ENCODE measurements around the gene TRAK2.
"Not testable (repeated sequence)": the region's sequence is repeated elsewhere in the genome, so short reads cannot be mapped to it uniquely, and the experiment has no call there.

The TRAK2 gene

DNA sequence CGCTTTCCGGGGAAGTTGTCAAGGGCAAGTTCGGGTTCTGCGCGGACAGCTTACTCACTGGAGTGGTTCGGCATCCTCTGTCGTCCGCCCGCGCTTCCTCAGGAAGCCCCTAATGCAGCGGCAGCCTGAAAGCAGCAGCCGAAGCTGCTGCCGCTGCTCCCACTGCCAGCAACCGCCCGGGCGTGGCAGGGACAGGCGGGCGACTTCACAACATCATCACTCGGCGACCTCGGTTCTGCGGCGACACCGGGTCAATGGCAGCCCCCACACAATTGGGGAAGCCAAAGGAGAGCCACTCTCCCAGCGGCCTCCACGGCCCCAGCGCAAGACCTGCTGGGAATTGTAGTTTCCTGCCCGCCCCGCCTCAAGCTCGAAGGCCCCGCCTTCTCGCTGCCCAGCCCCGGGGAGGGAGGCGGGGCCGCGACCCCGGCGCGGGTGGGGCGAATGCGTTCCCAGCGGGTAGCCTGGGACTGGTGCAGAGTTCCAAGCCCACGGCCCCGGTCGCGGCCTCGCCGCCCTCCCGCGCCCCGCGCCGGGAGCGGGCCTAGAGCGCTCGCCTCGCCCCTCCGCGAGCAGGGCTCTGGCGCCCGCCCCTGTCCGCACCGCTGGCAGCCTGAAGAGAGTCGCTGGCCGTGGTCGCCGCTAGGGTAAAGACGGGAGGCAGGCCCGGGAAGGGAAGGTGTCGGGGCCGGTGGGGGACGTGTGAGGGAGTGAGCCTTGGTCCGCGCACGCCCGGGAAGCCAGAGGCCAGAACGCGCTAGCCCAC, at the start of gene TRAK2, which contains the start of gene STRADB:
TRAK2 (minus strand) TSS at position 167 of the 766 bp plus-strand sequence. CDS start 30,951 bp downstream, outside the sequence.
STRADB (plus strand) TSS at position 449 of the 766 bp plus-strand sequence. CDS start 3,101 bp downstream, outside the sequence.
- DNase-seq: peak; percentile 86

DNA sequence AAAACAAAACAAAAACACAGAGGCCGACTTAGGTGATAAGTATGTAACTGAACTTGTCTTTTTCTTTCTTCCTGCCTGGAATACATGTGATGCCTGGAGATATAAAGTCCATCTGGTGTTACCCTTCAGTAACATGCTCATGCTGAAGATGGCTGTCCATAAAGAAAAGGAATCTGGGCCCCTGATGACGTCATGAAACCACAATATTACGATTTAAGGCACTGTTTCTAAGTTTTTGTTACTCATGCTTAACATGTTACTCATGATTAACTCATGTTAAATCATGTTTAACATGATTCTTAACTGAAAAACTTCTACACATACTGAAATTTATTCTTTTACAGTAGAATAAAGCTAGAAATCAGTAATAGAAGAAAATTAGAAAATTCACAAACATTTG, 49.3 kb upstream of the TRAK2 start:
- no peak for DNase-seq

DNA sequence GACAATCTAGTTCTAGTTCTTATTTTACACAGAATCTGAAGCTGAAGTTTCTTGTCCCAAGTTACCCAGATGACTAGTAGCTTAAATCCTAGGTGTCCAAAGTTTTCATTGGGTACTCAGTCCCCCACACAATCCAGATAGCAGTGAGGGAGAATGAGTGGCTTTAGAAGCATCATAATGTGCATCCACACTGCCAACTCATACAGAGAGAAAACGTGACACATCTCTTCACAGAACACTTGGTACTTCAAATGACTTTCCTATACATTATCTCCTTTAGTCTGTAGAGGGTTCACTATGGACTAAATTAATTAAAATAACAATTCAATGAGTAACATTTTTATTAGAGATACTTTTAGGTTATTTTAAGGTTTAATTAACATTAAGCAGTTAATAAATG, 45.5 kb upstream of the TRAK2 start:
- DNase-seq: no peak

GRCh38 chr2:201490291-201490690, 39.0 kb upstream of the TRAK2 start:
- no peak for DNase-seq

DNA sequence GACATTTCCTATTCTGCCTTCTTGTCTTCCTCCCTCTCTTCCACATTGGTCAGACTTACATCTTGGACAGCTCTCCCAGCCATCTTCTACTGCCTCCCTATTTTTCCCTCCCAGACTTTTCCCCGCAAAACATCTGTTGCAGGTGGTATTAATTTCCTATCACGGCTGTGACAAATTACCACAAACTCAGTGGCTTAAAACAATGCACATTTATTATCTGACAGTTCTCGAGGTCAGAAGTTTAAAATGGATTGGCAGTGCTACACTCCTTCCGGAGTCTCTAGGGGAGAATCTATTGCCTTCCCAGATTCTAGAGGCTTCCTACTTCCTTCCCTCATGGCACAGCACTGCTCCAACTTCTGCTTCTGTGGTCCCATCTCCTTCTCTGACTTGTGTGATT, 33.5 kb upstream of the TRAK2 start:
- no peak for DNase-seq

GRCh38 chr2:201483758-201484157, 32.5 kb upstream of the TRAK2 start:
- not testable (repeated sequence) for DNase-seq

GRCh38 chr2:201483342-201483741, 32.1 kb upstream of the TRAK2 start:
- DNase-seq: no peak

DNA sequence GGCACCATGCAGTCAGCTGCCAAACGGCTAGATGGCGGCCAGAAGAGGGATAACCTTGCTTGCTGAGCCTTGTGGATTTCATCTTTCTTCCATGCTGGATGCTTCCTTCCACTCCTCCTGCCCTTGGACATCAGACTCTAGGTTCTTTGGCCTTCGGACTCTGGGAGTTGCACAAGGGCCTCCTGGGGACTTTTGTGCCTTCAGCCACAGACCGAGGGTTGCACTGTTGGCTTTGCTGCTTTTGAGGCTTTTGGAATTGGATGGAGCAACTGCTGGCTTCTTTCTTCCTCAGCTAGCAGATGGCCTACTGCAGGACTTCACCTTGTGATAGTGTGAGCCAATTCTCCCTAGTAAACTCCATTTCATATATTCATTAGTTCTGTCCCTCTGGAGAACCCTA, 31.3 kb upstream of the TRAK2 start:
- no peak for DNase-seq

DNA sequence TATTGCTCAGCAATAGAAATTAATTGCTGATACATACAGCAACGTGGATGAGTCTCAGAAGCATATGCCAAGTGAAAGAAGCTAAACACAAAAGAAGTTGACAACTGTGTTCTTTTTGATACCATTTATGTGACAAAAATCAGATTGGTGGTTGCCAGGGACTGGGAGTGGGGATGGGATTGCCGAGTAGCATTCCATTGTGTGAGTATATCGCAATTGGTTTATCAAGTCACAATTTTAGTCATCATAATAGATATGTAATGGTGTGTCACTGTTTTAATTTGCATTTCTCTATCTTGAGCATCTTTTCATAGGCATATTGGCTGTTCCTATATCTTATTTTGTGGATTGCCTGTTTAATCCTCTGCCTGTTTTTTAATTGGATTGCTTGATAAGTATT, 21.2 kb upstream of the TRAK2 start:
- no peak for DNase-seq

GRCh38 chr2:201471732-201472393, 20.6 kb upstream of the TRAK2 start:
- no peak for DNase-seq

DNA sequence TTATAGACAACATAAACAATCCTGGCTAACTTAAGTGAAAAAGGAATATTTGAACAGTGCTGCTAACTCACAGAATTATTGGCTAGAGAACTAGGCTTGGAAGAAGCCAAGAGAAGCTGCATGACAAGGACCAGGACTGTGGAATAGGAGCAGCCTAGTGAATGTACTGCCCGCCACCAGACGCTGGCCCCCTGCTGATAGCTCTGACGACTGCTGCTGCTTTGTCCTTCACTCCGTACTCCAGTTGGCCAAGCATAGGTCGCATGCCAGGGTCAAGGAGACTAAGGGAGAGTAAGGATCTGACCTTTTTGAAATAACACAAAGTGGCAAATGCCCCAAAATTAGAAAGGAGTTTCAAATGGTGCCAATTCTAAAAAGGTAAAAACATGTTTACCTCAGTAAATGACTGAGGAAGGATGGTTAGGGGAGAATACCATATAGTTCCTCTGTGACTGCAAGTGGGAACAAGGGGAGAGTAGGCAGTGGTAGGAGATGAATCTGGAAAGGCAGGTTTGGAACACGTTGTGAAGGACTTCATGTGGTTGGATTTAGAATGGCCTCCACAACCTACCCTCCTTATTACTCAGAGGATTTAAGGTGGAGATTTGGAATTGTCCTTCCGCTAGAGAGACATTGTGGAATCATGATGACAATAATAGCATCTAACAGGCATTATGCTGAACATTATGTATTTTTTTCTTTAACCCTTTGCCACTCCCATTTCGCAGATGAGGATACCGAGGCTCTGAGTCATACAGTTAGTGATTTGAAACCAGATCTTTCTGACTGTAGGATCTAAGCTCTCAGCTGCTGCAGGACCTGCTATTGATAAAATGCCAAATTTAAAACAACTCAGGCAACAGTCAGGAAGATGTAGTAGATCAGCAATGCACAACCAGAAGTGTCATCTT, 19.8 kb upstream of the TRAK2 start:
- DNase-seq: no peak

DNA sequence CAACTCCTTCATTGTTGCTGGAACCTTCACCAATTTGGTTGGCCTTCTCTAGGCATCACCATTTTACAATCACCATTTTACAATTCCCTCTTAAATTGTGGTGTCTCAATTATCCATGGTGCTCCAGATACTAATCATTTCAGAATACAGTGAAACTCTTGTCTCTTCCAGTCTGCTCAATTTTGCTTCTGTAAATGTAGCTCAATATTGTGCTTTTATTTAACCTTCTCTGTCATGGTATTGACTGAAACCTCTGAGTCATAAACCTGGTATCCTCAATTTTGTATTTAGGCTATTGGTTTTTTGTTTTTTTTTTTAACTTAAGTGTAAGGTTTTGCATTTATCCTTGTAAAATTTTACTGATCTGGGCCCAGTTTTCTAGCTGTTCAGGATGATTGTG, 16.4 kb upstream of the TRAK2 start:
- DNase-seq: no peak

- DNase-seq: no peak
Observed at GRCh38 chr2:201466050-201466675, 14.9 kb upstream of the TRAK2 start.

GRCh38 chr2:201465524-201465971, 14.3 kb upstream of the TRAK2 start:
- no peak for DNase-seq

- no peak for DNase-seq
Observed at GRCh38 chr2:201464547-201464946, 13.3 kb upstream of the TRAK2 start.

DNA sequence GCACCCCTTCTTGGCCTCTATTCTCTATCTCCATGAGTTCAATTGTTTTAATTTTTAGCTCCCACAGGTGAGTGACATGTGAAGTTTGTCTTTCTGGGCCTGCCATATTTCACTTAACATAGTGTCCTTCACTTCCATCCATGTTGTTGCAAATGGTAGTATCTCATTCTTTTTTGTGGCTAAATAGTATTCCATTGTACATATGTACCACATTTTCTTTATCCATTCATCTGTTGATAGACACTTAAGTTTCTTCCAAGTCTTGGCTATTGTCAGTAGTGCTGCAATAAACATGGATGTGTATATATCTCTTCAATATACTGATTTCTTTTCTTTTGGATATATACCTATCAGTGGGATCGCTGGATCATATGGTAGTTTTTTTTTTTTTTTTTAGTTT, 9.3 kb upstream of the TRAK2 start:
- DNase-seq: no peak

GRCh38 chr2:201458381-201458780, 7.1 kb upstream of the TRAK2 start:
- DNase-seq: no peak

DNA sequence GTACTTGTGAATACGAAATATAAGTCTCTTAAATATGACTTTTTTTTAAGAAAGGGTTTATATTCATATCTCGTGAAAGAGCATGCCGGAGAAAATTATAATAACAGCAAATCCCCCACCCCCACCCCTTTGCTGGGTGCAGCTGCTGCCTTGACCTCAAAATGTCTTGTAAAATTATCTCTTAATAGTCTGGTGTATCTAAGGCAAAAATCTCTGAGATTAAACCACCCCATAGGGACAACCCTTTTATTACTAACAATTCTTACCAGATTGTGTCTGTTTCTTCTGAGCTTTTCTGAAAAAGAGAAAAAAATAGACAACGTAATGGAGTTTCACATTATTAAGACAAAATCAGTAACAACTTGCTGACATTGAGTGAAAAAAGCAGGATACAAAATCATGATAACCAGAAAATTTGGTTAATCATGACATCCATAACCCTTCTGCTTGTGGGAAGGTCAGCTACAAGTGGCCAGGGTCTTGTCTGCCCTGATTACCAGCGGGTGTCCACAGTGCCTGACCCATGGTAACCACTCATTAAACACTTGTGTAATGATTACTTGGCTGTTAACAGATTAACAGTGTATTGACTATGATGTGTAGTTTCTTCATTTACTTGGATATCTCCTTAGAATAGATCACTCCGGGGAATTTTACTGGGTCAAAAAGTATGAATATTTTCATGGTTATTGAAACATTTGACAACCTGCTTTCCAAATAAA, 1.8 kb upstream of the TRAK2 start:
- no peak for DNase-seq

DNA sequence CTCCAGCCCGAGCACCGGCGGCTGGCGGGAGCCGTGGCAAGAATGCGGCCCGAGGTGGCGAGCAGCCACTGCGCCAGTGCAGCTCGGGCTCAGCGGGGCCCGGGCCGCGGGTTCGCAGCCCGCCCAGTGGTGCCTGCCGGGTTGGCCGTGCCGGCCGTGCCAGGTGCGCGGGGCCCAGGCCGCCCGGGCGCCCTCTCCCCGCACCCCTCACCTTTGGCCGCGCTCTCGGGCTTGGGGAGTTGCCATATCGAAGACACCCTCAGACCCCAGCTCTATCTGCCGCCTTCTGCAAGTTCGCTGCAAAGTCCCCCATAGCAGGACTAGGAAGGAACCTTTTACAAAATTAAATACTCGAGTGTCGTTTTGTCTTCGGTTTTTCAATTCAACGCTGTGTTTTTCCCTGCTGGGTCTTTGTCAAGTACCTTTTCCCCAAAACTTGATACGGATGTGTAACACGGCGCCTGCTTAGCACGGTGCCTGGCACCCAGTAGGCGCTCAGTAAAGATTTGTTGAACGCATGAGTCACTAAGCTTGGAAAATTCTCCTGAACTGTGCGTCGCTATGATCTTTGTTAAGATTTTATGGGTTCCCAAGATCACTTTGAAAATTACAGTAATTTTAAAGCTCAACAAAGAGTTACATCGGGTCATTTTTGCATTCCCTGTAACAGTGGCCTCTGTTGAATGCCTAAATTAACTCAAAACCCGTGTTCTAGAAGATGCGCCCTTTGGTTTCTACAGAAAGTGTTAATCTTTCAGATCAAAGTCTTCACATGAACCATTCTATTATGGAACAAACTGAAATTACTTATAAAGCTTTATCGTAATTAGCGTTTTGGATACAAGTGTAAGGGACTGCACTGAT, 1.0 kb upstream of the TRAK2 start:
- no peak for DNase-seq

- DNase-seq: no peak
Observed at GRCh38 chr2:201450954-201451291, 335 bp downstream of the TRAK2 start.

DNA sequence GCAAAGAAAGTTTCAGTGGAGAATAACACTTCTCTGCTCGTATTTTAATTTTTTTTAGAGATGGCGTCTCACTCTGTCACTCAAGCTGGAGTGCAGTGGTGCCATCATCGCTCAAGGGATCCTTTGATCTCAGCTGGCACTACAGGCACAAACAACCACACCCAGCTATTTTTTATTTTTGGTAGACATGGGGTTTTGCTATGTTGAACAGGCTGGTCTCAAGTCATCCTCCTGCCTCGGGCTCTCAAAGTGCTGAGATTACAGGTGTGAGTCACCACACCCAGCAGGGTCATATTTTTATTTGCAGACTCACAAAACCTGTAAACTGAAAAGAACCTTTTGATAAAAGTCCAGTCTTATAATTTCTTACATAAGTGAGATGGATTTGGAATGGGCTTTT, 2.6 kb downstream of the TRAK2 start:
- DNase-seq: no peak

Measured in KG1 (cell line).